CD4-positive, alpha-beta T cell treated with Interleukin-15 for 4 hours (primary cell): Measurements from ENCODE around the gene ZC3H12C.

Experiments
- DNase-seq: peaks from one replicate; pipeline ENCODE4 v3.0.0-alpha.2; 2020; ENCODE audit warnings: low spot score

The ZC3H12C gene

GRCh38 chr11:110152199-110152598 is 59.0 kb downstream of the ZC3H12C start:
- DNase-seq, result no peak

DNA sequence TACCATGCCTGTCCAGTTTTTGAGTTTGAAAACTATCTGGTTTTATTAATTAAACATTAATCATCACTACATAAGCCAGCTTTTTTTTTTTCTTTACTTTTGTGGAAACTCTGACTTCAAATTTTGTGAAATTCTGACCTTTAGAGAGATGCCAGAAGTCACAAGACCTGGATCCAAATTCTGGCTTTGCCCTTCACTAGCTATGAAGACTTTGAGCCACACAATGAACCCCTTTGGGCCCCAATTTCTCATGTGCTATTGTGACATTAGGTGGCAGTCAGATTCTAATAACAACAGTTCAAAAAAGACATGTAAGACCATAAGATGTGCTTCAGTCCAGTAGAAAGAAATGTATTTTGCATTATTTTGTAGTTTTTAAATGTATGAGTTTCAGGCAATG is 60.3 kb downstream of the ZC3H12C start:
- DNase-seq, result no peak

DNA sequence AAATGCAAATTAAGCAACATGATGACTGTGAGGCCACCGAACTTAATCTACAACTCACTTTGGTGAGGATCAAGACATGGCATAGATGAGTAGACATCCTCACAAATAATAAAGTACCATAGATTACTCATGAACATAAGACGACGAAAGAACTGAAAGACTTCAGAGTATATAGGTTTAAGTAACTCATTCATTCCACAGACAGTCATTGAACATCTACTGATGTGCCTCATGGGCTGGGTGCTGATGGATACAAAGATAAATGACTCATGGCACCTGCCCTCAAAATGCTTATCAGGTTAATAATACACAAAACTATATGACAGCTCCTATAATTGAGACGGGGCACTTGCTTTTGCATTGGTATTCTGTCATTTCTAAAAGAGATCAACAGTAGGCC is 63.3 kb downstream of the ZC3H12C start:
- DNase-seq, result no peak

DNA sequence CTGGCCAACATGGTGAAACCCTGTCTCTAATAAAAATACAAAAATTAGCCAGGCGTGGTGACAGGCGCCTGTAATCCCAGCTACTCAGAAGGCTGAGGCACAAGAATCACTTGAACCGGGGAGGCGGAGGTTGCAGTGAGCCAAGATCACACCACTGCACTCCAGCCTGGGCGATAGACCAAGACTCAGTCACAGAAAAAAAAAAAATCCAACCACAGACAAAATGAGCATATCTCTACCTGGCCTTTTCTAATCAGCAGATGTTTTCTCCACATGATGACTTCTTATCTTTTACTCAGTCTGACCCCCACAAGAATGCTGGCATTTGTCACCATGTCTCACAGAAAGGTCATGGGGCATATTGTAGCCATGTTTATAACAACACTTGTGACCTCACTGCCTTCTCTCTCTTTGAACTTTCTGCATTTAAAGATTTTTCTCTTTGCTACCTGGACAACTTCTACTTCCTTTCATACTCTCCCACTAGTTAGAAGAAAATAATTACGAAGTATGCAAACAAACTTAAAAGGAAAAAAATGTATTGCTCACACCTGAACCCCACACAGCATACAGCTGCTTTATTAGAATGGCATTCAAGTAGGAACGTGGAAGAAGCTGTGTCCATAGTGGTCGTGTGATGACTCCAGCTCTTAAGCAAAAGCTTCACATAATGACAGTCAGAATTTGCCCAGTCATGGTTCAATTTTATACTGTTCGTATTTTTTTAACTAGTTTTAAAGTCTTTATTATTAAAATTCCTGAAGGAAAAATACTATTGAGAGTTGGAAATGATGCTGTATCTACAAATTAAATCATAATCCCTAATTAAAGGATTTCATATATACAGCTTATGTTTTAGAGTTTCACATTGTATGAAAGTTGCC is 65.4 kb downstream of the ZC3H12C start:
- no peak for DNase-seq

GRCh38 chr11:110159476-110159875 is 66.3 kb downstream of the ZC3H12C start:
- DNase-seq, result no peak

DNA sequence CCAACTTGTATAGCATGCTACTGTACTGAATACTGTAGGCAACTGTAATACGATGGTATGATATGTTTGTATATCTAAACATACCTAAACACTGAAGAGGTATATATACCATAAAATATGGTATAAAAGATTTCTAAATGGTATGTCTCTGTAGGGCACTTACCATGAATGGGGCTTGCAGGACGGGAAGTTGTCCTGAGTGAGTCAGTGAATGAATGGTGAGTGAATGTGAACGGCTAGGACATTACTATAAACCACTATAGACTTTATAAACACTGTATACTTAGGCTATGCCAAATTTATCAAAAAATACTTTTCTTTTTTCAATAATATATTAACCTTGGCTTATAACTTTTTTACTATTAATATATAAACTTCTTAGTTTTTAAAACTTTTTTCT is 66.8 kb downstream of the ZC3H12C start:
- DNase-seq, result no peak

- no peak for DNase-seq
Measured at GRCh38 chr11:110160437-110160836, 67.2 kb downstream of the ZC3H12C start.

DNA sequence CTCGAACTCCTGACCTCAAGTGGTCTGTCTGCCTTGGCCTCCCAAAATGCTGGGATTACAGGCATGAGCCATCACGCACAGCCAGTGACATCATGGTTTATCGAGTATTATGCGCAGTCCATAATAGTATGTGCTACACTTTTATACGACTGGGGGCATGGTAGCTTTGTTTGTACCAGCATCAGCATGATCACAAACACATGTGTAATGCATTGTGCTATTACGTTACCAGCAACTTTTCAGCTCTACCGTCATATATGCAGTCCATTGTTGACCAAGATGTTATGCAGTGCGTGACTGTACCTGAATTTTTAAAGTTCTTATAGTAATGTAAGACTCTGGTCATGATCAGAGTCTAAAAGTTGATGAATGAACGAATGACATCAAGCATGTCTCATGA is 67.9 kb downstream of the ZC3H12C start:
- no peak for DNase-seq

DNA sequence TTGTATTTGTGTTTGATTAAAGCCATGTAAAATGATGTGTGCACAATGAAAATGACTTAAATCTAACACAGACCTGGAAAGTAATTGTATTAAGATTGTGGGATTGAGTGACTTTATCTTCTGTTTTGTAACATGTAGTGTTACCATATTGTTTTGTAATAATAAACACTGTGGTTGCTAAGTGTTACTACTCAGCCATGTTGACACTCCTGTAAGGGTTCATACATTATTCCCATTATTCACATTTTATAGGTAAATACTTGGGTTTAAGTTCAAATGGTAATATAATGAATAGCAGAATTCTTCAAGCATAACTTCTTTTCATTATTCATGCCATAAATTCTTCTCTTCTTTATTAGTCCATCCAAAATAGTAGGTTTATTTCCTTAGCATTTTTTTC is 69.0 kb downstream of the ZC3H12C start:
- DNase-seq, result no peak

- no peak for DNase-seq
Measured at GRCh38 chr11:110165039-110165925, 72.1 kb downstream of the ZC3H12C start.

DNA sequence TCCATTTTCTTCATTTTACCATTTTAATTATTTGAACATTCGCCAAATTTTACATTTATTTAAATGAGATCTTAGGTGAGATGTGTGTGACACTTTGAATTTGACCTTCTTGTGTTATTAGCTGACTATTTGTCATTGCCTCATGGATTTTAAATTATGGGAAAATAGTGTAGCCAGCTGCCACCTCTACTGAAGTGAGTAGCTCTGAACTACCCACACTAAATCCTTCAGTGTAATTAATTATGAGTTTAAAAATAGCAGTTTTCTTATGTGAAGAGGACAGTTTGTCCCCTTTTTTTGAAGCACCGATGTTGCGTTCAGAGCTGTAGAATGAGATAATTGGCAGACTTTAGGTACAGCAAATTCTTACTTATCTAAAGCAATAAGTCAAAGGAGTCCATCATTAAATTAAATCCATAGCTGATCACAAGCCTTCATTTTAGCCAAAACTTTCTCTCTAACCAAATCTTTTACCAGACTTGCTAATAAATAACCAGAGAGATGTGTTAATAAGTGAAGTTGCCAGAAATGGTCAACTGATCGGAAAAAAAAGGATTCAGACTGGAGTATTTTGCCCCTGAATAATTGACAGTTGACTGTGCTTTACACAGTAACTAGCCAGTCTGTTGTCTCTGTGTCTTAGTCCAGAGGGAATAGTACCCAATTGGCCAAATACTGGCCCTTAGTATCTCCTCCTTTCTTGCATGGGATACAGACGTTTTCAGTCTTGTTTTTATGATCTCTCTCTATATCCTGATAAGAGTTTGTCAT is 75.0 kb downstream of the ZC3H12C start:
- DNase-seq, result no peak

DNA sequence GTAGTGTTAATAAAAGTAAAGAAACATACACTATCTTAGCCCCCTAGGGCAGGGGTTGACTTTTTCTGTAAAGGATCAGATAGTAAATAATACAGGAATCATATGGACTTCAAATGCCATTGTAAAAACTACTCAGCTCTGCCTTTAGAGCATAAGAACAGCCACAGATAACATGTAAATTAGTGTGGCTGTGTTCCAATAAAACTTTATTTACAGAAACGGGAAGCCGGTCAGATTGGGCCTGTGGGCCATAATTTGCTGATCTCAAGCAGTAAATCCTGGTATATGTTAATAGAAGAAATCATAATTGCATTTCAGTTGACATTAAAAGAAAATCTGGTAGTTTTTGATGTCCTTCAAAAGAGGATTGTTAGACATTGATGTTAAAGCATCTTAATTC is 76.5 kb downstream of the ZC3H12C start:
- DNase-seq, result no peak

DNA sequence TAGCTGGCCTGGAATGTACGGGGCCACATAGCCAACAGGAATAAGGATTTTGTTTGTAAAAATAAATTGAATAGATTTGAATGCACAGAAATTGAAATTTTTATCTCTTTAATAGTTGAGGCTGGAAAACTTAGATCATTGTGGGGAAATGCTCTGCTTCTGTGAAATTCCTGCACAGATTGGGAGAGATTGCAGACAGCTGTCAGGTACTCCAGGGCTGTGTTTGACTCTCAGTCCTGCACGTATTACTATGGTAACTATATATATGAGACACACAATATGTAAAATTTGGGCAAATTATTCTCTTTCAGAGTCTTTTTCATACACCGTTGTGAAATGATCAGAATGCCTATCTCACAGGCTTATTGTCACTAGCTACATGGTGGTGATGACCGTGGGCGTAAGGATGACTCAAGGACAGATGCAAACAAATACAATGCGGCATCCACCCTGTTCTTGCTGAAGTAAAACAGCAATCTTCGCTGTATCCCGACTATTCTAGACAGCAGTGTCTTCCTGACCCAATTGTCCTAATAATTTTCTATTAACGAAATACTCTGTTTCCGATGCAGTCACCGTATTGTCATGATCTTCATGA is 79.4 kb downstream of the ZC3H12C start:
- no peak for DNase-seq

DNA sequence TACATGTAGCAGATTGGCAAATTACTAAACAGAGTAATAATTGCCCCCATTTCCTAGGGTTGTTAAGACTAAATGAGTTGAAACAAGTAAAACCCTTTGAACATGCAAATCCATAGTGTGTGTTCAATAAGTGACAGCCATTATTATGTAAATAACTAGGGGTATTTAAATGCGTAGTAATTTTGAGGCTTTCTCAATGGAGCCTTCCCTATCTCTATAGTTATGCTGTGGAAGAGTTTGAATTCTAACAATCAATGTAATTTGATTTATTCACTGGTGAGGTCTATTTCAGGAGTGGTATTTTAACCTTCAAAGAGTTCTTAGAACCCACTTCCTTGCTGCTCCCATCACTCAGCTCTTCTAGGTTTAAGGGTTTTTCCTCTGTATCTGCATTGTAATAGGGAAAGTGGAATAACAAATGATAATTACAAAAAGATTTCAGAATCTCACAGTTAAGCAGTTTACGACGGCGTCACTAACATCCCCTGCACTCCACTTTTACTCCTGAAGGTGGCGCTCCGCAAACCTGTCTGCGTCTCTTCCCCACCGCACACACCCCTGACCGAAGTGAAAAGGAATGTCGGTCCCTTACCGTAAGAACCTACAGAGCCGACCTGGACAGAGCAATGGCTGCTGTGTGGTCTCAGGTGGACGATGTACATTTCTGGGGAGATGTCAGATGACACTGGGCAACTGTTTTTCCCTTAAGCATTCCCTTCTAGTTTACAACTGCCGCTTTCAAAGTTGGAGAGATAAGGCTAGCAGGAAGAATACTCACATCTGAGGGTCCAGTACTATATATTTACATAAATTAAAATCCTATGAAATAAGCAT is 80.8 kb downstream of the ZC3H12C start:
- DNase-seq, result peak; percentile 51

- no peak for DNase-seq
Measured at GRCh38 chr11:110174645-110175310, 81.6 kb downstream of the ZC3H12C start.

DNA sequence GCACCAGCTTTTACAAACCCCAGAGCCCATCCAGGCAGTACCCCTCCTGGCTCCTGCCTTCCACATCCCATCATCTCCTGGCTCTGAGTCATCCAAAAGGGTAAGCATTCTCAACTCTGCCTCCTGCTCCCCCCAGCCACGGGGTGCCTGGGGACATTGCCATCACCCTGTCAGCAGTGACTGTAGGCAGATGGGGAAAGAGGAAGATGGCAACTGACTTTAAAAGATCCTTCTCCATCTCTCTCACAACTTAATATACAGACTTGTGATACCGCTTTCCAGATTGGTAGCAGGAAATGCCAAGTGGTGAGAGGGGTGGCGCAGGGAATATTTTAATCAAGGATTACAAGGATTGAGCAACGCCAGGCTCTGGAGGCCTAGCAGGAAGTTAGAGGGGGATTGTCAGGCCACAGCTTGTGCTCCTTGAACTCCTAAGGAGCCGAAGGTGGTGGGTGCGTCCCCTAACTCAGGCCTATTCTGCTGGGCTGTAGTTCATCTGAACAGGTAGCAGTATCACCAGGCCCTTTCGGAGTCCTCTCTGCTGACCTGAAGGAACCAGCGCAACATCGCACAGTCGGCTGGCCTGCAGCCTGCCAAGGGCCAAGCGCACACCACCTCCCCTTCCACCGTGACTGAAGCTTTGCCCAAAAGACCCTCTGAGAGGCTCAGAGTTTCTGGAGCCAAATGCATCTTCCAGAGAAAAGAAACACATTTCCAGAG is 83.3 kb downstream of the ZC3H12C start:
- DNase-seq, result no peak

- DNase-seq, result no peak
Measured at GRCh38 chr11:110177086-110177456, 83.9 kb downstream of the ZC3H12C start.

DNA sequence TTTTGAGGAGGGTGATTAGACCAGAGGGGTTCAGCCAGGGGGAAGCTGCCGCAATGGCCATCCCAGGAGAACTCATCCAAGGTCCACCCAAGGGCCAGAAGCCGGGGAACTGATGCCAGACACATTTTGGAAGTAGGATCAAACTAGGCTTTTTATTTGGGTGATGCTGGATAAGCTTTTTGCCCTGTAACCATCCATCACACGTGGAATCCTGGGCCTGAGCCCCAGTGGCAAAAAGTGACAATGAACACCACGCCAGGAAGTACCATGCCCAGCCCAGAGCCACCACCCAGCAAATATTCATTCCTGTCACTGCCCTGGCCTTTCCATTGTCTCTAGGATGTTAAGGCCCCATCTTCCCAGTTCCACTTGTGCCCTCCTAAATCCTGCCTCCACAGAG is 85.9 kb downstream of the ZC3H12C start:
- no peak for DNase-seq

- no peak for DNase-seq
Measured at GRCh38 chr11:110182886-110183285, 89.7 kb downstream of the ZC3H12C start.

DNA sequence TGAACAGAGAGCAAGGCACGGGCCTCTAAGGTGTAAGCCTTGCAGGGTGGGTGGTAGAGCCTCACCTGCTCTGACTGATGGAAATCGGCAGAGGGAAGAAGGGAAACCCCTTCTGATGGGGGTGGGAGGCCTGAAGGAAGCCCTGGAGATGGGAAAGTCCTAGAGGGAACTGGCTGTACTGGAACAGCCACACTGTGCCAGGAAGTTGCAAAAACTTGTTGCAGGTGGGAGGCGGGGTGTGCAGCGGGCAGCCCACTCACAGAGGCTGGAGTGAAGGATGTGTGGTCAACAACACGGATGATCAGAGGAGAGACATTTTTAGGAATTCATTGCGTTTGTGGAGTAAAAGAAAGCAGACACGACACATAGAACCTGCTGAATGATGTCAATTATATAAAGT is 91.3 kb downstream of the ZC3H12C start:
- DNase-seq, result no peak
